Measurements from ENCODE around the gene PARD6G. TPM values are rescaled to one million over a fixed set of nuclear protein-coding genes. Genes with fewer than 3 reads are reported as not detected.
"Not testable (repeated sequence)": the region's sequence is repeated elsewhere in the genome, so short reads cannot be mapped to it uniquely, and the experiment has no call there.

The PARD6G gene
- total and polyA plus RNA-seq, 7 donors: 0.22 to 1.5 (median 1.1) TPM

- no peaks in the 10 kb centered on the region for H3K27me3 ChIP-seq (ENCODE audit: insufficient read depth in 3 of 3, low read length in 2 of 3)
- ATAC-seq: no peak
- TF ChIP-seq CTCF (IDR thresholded peaks at IDR 0.05): no peak
- H3K36me3 ChIP-seq (ENCODE audit: insufficient read depth in 1 of 2, low read depth in 1 of 2): no peaks in the 10 kb centered on the region
- whole genome bisulfite sequencing, 3 donors: 86 to 92% (median 90%) methylated on average over 17 to 18 of the region's 18 CpGs
- H3K27ac ChIP-seq: no peak overlapping the region
- H3K4me3 ChIP-seq: no peak overlapping the region
- H3K9me3 ChIP-seq: no peaks in the 10 kb centered on the region
- DNase-seq: no peak
- H3K4me1 ChIP-seq: no peaks in the 10 kb centered on the region
- intact Hi-C loops (cut with DNase I): no loop called here
These were observed 19.1 kb downstream of the PARD6G start for GRCh38 chr18:80228051-80228848.

- no peaks in the 10 kb centered on the region for H3K27me3 ChIP-seq (ENCODE audit: insufficient read depth in 3 of 3, low read length in 2 of 3)
- H3K27ac ChIP-seq: no peak overlapping the region
- TF ChIP-seq CTCF (IDR thresholded peaks at IDR 0.05): no peak
- H3K9me3 ChIP-seq: no peaks in the 10 kb centered on the region
- intact Hi-C loops (cut with DNase I): no loop called here
- 92 to 93% (median 92%) methylated on average over 5 of the region's 5 CpGs for WGBS, 3 donors
- H3K4me1 ChIP-seq: no peaks in the 10 kb centered on the region
- DNase-seq: no peak
- H3K4me3 ChIP-seq: no peak overlapping the region
- H3K36me3 ChIP-seq (ENCODE audit: insufficient read depth in 1 of 2, low read depth in 1 of 2): no peaks in the 10 kb centered on the region
- ATAC-seq: no peak
These were observed 19.8 kb downstream of the PARD6G start for GRCh38 chr18:80227472-80227871.

GRCh38 chr18:80225685-80226084 is 21.6 kb downstream of the PARD6G start:
- intact Hi-C loops (cut with DNase I): no loop called here
- DNase-seq (no peak), ATAC-seq (no peak)
- Histone ChIP-seq H3K9me3 (no peaks in the 10 kb centered on the region), H3K4me3 (no peak overlapping the region), H3K27me3 (ENCODE audit: insufficient read depth in 3 of 3, low read length in 2 of 3) (no peaks in the 10 kb centered on the region), H3K36me3 (ENCODE audit: insufficient read depth in 1 of 2, low read depth in 1 of 2) (no peaks in the 10 kb centered on the region), H3K27ac (no peak overlapping the region), H3K4me1 (no peaks in the 10 kb centered on the region)
- TF ChIP-seq CTCF (IDR thresholded peaks at IDR 0.05): no peak
- WGBS, 3 donors: 88 to 95% (median 89%) methylated on average over 4 of the region's 4 CpGs

- Histone ChIP-seq H3K27me3 (ENCODE audit: insufficient read depth in 3 of 3, low read length in 2 of 3) (no peaks in the 10 kb centered on the region), H3K4me3 (no peak overlapping the region), H3K27ac (no peak overlapping the region), H3K36me3 (ENCODE audit: insufficient read depth in 1 of 2, low read depth in 1 of 2) (no peaks in the 10 kb centered on the region), H3K4me1 (no peaks in the 10 kb centered on the region), H3K9me3 (no peaks in the 10 kb centered on the region)
- DNase-seq: no peak
- intact Hi-C loops (cut with DNase I): no loop called here
- no peak for ATAC-seq
- 74 to 77% (median 77%) methylated on average over 4 of the region's 4 CpGs for WGBS, 3 donors
- no peak for TF ChIP-seq CTCF (IDR thresholded peaks at IDR 0.05)
These were observed 23.6 kb downstream of the PARD6G start for GRCh38 chr18:80223581-80224148.

GRCh38 chr18:80219488-80219887 is 27.8 kb downstream of the PARD6G start:
- H3K36me3 ChIP-seq (ENCODE audit: insufficient read depth in 1 of 2, low read depth in 1 of 2); H3K9me3 ChIP-seq; ATAC-seq; H3K4me3 ChIP-seq; intact Hi-C loops (cut with DNase I); H3K4me1 ChIP-seq; DNase-seq; H3K27me3 ChIP-seq (ENCODE audit: insufficient read depth in 3 of 3, low read length in 2 of 3); H3K27ac ChIP-seq: not testable (repeated sequence)
- WGBS, 3 donors: 96 to 98% (median 96%) methylated on average over 4 of the region's 4 CpGs
